ENCODE results near the gene SYP.
"Not testable (repeated sequence)": the region's sequence is repeated elsewhere in the genome, so short reads cannot be mapped to it uniquely, and the experiment has no call there.

The SYP gene

DNA sequence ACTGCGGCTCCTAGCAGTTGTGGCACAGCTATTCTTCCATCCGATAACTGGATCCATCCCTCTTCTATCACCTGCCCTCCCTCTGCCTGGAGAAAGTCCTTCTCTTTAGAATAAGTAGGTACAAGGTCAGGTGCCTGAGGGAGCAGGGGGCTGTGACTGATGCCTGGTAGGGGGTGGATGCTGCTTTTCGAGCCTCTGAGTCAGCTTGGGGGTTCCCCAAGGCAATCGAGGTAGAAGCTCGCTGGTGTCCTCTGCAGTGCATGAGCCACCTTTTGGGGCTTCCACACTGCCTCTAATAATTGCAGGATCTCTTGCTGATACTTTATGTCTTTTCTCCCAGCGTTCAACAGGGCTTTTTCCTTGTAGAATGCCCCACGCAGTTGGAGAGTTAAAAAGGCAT, 56.8 kb downstream of the SYP start:
- DNase-seq (ENCODE audit: extremely low read depth in 1 of 2, low read depth in 1 of 2) = not testable (repeated sequence)

DNA sequence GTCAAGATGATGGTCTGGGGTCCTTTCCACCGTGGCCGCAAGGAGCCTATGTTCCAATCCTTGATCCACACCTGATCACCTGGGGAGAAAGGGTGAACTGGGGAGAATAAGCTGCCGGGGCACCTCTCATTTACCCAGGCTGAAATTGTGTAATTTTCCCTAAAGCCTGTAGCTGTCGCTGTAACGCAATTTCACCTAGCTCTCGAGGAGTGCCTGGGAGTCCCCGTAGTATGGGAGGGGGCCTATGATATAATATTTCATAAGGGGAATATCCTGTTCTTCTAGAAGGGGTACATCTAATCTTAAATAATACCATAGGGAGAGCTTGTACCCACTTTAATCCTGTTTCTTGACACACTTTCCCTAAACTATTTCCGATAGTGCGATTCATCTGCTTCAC, 57.7 kb downstream of the SYP start:
- DNase-seq (ENCODE audit: extremely low read depth in 1 of 2, low read depth in 1 of 2) = not testable (repeated sequence)

DNA sequence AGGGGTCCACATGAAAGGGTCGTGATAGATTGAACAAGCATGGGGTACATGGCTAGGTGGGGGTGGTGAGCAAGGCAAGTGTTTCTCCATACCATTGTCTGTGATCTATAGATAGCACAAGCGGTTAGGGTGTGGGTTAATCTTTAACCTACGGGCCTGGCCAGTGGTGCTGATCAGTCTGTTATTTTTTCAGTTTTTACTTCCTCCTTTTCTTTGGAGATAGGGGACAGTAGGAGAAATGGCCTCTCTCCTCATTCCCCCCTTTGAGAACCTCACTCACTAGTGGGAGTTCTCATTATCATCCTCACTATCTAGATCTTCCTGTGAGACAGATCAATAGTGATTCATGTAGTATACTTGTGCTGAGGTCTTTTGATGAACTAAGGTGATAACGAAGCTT, 60.3 kb downstream of the SYP start:
- DNase-seq (ENCODE audit: extremely low read depth in 1 of 2, low read depth in 1 of 2) = no peak

All from stimulated activated CD8-positive, alpha-beta memory T cell treated with anti-CD3 and anti-CD28 coated beads, Interleukin-7, amount 100 ng/mL, for 48 hours (primary cell).